ENCODE results near the gene ADGRE1. TPM values are rescaled to one million over a fixed set of nuclear protein-coding genes. Genes with fewer than 3 reads are reported as not detected.

Gene ADGRE1
- total and polyA plus RNA-seq, 2 of the 8 experiments (the other 6 are each of a cell fraction or from before 2014, with no cell fraction given) = not detected

GRCh38 chr19:6854758-6855157 lies 32.6 kb upstream of the ADGRE1 start:
- Histone ChIP-seq H4K5ac (ENCODE audit: insufficient read length, low read depth, low read length) (no peak overlapping the region), H2BK120ac (replicated peaks; ENCODE audit: low read depth, low read length) (no peak overlapping the region), H3K4me1 (replicated peaks in 1 of 4; ENCODE audit: control insufficient read depth in 3 of 4, insufficient read depth in 4 of 4, low read length in 3 of 4) (no peaks in the 10 kb centered on the region), H2AK5ac (ENCODE audit: low read depth, low read length) (no peak overlapping the region), H4K20me1 (replicated peaks in 1 of 2; ENCODE audit: control insufficient read depth in 1 of 2, insufficient read depth in 2 of 2, low read length in 2 of 2) (no peaks in the 10 kb centered on the region), H3K27ac (ENCODE audit: low read depth, low read length) (no peak overlapping the region), H3K4me2 (ENCODE audit: insufficient read depth in 1 of 2, low read depth in 2 of 2, low read length in 2 of 2) (no peak overlapping the region), H3K9me3 (ENCODE audit: insufficient read depth in 2 of 2, low read depth in 1 of 2, low read length in 1 of 2) (peaks cover 22 to 43% of the 10 kb centered on the region in 2 experiments), H3K56ac (replicated peaks; ENCODE audit: insufficient read length, low read depth, low read length) (no peak overlapping the region), H3K27me3 (replicated peaks in 1 of 4; ENCODE audit: control insufficient read depth in 3 of 4, extremely low read depth in 1 of 4, insufficient read depth in 3 of 4, low read length in 3 of 4) (no peaks in the 10 kb centered on the region), H3K23ac (ENCODE audit: insufficient read length) (no peak overlapping the region), H2BK15ac (ENCODE audit: low read length) (no peak overlapping the region), H3K4ac (replicated peaks; ENCODE audit: insufficient read length, low read depth, low read length) (no peak overlapping the region), H3K18ac (ENCODE audit: extremely low read depth, low read length) (no peak overlapping the region), H3K4me3 (ENCODE audit: extremely low read depth in 1 of 4, insufficient read depth in 2 of 4, low read depth in 3 of 4, low read length in 4 of 4) (no peak overlapping the region), H4K91ac (replicated peaks; ENCODE audit: insufficient read length, low read length) (no peak overlapping the region), H3K9ac (replicated peaks in 1 of 4; ENCODE audit: extremely low read depth in 1 of 4, low read depth in 3 of 4, low read length in 3 of 4) (no peak overlapping the region), H3K36me3 (ENCODE audit: control insufficient read depth in 2 of 4, insufficient read depth in 4 of 4, low read length in 3 of 4) (no peaks in the 10 kb centered on the region), H2BK12ac (ENCODE audit: low read depth, low read length) (no peak overlapping the region), H3K79me1 (ENCODE audit: low read depth, low read length) (no peaks in the 10 kb centered on the region), H3K79me2 (ENCODE audit: control insufficient read depth in 1 of 2, insufficient read depth in 2 of 2, low read length in 2 of 2) (no peaks in the 10 kb centered on the region), H3K23me2 (ENCODE audit: low read depth, low read length) (peaks cover 3% of the 10 kb centered on the region; the same call in 1 of the 2 replicates), H2AFZ (ENCODE audit: low read length) (no peak overlapping the region), H2BK5ac (ENCODE audit: low read depth, low read length) (no peak overlapping the region), H3K14ac (ENCODE audit: insufficient read length) (no peak overlapping the region), H2BK20ac (ENCODE audit: low read length) (no peak overlapping the region), H4K8ac (ENCODE audit: extremely low read depth, insufficient read depth, low read length) (no peak overlapping the region)
- 83% methylated on average over 2 of the region's 2 CpGs; no CpG with 5 or more reads in 1 of the 2 experiments for WGBS, 2 experiments (ENCODE audit: extremely low coverage in 1 of 2, insufficient coverage in 1 of 2, insufficient read length in 1 of 2, insufficient replicate concordance in 2 of 2, low coverage in 1 of 2, low lambda C conversion rate in 2 of 2, missing lambda C conversion rate in 1 of 2)
- DNase-seq (ENCODE audit: low read depth in 1 of 2, low spot score in 2 of 2) (no peak), FAIRE-seq (no peak)
- ChIA-PET POLR2A (ENCODE audit: partially characterized antibody) (no interaction called here), CTCF (ENCODE audit: partially characterized antibody) (interaction anchor here (1.6 kb wide), 1 partner anchor 9 kb away, joined by 5 read pairs; no protein-coding TSS in a partner anchor)
- no peak for TF ChIP-seq SP4 (IDR thresholded peaks at IDR 0.05; ENCODE audit: low read length)
- TF ChIP-seq RAD21 (IDR thresholded peaks at IDR 0.05 in 1 of 2, conservative IDR thresholded peaks at IDR 0.05 in 1 of 2; ENCODE audit: low read depth in 2 of 2, low read length in 2 of 2) = no peak
- TF ChIP-seq BRCA1 (IDR thresholded peaks at IDR 0.05; ENCODE audit: low read depth, low read length) = no peak
- no peak for TF ChIP-seq ASH2L (IDR thresholded peaks at IDR 0.05; ENCODE audit: low read length)
- TF ChIP-seq SRF (IDR thresholded peaks at IDR 0.05; ENCODE audit: low read depth, low read length) = no peak
- no peak for TF ChIP-seq CBX8 (IDR thresholded peaks at IDR 0.05; ENCODE audit: borderline replicate concordance, low read depth, low read length)
- no peak for TF ChIP-seq GABPA (IDR thresholded peaks at IDR 0.05; ENCODE audit: borderline replicate concordance, insufficient read depth, low read length)
- no peak for TF ChIP-seq SP1 (IDR thresholded peaks at IDR 0.05; ENCODE audit: low read depth, low read length)
- TF ChIP-seq TAF1 (IDR thresholded peaks at IDR 0.05; ENCODE audit: low read depth, low read length) = no peak
- TF ChIP-seq, protein P1, sequence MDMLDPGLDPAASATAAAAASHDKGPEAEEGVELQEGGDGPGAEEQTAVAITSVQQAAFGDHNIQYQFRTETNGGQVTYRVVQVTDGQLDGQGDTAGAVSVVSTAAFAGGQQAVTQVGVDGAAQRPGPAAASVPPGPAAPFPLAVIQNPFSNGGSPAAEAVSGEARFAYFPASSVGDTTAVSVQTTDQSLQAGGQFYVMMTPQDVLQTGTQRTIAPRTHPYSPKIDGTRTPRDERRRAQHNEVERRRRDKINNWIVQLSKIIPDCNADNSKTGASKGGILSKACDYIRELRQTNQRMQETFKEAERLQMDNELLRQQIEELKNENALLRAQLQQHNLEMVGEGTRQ (IDR thresholded peaks at IDR 0.05; ENCODE audit: low read length) = no peak
- TF ChIP-seq SUZ12 (IDR thresholded peaks at IDR 0.05; ENCODE audit: low read length) = no peak
- TF ChIP-seq MAX (IDR thresholded peaks at IDR 0.05) = no peak
- no peak for TF ChIP-seq SIRT6 (IDR thresholded peaks at IDR 0.05; ENCODE audit: low read length)
- no peak for TF ChIP-seq EZH2 (IDR thresholded peaks at IDR 0.05; ENCODE audit: low read depth, low read length, severe bottlenecking)

All from H1 (cell line).